ENCODE measurements around the gene TP53I11.

The TP53I11 gene

DNA sequence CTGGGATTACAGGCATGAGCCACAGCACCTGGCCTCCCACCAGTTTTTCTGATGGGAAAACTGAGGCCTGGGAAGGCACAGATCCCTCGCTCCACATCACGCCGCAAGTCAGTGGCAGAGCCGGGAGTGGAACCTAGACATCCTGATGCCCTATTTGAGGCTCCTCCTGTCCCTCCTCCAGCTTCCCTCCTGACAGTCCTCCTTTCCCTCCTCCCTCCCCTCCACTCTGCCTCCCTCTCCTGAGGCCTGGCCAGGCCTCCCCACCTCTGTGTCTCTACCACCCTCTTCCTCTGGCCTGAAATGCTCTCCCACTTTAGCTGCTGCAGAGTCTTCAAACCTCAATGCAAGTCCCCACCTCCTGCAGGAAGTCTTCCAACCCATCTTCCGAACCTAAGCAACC, 13.3 kb upstream of the TP53I11 start:
- H3K27ac ChIP-seq, result no peak overlapping the region
- no peak for TF ChIP-seq CTCF (conservative IDR thresholded peaks at IDR 0.05)

DNA sequence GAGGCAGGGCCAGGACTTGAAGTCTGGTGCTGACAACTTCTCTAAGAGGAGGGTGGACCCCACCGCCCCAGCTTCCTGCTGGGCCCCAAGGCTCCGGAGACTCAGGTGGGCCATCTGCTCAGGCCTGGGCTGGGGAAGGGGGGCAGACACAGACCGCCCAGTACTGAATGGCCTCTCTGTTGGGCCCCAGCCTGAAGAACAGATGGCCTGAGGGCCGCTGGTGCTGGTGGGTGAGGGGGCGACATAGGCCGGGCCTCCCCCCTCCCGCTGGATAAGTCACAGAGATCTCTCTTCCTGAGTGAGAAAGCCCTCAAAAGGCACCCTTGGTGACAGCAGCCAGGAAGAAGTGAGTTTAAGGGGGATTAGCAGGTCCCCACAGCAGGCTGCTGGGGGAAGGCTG, 12.5 kb upstream of the TP53I11 start:
- no peak overlapping the region for H3K27ac ChIP-seq
- no peak for TF ChIP-seq CTCF (conservative IDR thresholded peaks at IDR 0.05)

DNA sequence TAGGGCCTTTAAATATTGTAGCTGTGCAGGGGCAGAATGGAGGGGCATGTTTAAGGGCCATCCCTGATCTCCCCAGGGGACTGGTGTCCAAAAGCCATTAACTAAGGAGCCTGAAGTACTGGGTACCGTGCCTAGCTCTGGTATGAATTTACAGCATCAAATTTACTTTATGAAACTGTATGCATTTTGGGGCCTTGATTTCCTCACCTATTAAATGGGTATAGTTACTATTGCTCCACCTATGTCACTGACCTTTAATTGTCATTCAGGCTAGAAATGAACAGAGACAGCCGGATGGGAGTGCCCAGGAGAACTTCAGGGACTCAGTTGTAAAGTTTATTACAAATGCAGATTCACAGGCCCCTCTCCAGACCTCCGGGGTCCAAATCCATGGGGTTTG, 11.8 kb upstream of the TP53I11 start:
- TF ChIP-seq CTCF (conservative IDR thresholded peaks at IDR 0.05), result no peak
- no peak overlapping the region for H3K27ac ChIP-seq

DNA sequence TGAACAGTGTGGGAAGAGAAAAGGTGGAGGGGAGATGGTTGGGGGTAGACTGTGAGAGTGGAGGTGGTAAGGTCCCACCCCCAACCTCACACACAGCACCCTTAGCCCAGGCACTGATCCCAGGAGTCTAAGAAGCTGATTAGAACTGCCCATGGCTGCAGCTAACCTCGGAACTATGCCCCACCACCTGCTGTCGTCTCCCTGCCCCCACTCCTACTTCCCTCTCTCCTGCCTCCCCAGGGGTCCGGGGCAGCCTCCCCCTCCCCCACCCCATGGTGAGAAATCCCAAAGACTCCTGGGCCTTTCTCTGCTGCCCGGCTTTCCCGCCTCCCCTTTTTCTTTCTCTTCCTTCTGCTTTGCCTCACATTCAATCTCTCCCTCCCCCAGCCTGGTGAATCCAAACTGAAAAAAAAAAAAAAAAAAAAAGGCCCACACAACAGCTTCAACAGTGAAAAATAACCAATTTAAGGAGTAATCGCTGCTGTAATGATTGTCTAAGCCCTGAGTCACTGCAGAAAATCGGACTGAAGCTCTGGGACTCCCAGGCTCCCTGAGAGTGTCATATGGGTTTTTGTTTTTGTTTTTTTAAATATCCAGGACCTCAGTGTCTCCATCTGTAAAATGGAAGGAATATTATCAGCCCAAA, 9.6 kb upstream of the TP53I11 start:
- H3K27ac ChIP-seq, result no peak overlapping the region
- TF ChIP-seq CTCF (conservative IDR thresholded peaks at IDR 0.05), result no peak

DNA sequence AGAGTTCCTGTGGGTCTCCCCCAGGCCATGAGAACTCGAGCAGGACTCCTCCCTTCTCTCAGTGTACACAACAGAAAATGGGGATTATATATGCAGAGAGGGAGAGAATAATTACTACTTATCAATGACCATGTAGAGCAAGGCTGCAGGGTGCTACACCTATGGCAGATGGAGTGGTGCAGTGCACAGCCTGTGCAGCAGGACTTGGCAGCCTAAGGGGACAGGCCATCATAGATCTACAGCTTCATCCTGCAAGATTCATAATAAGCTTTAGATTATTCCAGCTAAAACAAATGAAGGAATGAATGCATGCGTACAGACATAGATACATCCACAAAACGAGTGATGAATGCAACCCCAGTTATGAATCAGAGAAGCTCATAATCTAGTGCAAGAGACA, 8.4 kb upstream of the TP53I11 start:
- H3K27ac ChIP-seq, result no peak overlapping the region
- TF ChIP-seq CTCF (conservative IDR thresholded peaks at IDR 0.05), result no peak

DNA sequence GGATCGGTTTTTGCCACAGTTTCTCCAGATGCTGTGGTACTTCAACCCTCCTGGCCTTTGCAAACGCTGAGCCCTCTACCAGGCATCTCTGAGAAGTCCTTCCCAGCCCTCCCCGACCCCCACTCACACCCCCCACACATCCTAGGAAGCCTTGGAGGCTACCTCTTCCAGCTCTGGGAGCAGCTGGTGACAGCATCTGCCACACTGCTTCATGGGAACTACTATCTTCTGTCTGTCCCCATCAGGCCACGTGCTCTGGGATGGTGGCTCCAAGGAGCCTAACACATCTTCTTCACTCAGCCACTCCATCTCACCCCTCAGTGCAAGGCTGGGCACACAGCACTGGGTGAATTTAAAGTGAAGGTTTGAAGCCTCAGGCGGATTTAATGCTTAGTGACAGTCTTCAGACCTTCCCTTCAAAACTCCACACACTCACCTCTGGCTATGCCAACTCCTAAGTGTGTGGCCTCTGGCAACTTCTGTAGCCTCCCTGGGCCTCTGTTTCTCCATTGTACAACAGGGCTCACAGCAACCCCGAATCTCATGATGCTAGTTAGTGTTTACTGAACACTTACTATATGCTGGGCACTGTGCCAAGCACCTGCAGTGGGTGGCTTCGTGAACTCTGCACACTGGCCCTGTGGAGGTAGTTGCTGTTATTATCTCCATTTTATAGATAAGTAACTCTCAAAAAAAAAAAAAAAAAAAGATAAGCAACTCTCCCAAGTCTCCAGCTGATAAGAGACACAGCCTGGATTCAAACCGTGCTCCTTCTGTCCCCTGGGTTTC, 7.3 kb upstream of the TP53I11 start:
- H3K27ac ChIP-seq, result no peak overlapping the region
- no peak for TF ChIP-seq CTCF (conservative IDR thresholded peaks at IDR 0.05)

GRCh38 chr11:44957040-44957515, 6.4 kb upstream of the TP53I11 start:
- H3K27ac ChIP-seq, result no peak overlapping the region
- no peak for TF ChIP-seq CTCF (conservative IDR thresholded peaks at IDR 0.05)

Data from VCaP (cell line).